ENCODE data around the gene ZFYVE28. TPM values are rescaled to one million over a fixed set of nuclear protein-coding genes. Genes with fewer than 3 reads are reported as not detected.

ZFYVE28 gene
- total RNA-seq, 3 donors from 2014 or later (not counting 1 experiment from before 2014, with no cell fraction given), result 85.4 to 107 (median 104) TPM

GRCh38 chr4:2262145-2262943 lies 156.1 kb downstream of the ZFYVE28 start:
- Histone ChIP-seq H3K4me3 (ENCODE audit: low read length) (peak overlapping the region; percentile 82), H3K9me3 (ENCODE audit: control insufficient read depth, insufficient read depth, low read length) (no peaks in the 10 kb centered on the region), H3K27ac (ENCODE audit: low read length) (peak overlapping the region; percentile 99), H3K4me1 (ENCODE audit: control insufficient read depth, insufficient read depth, low read length) (peaks cover 39% of the 10 kb centered on the region), H3K36me3 (ENCODE audit: control insufficient read depth, insufficient read depth, low read length) (peaks cover 13% of the 10 kb centered on the region), H3K27me3 (ENCODE audit: control insufficient read depth, insufficient read depth, low read length) (no peaks in the 10 kb centered on the region)
- peaks cover 0 to 5% of the 10 kb centered on the region in 2 donors for H3K4me1 Mint-ChIP-seq
- H3K27me3 Mint-ChIP-seq (ENCODE audit: low read depth in 2 of 2), result no peaks in the 10 kb centered on the region
- ATAC-seq (peak; percentile 86 to 95 (median 86)), DNase-seq (peak; percentile 98)
- intact Hi-C loops (cut with micrococcal nuclease), result loop anchor here (1.0 kb wide), 4 partner anchors 20 to 151 kb away; partner anchors contain the start of genes HAUS3 and POLN
- peak overlapping the region; percentile 89 for H3K4me3 Mint-ChIP-seq
- TF ChIP-seq CTCF (IDR thresholded peaks at IDR 0.05), result no peak
- under 1% methylated on average over 98 of the region's 98 CpGs for WGBS (ENCODE audit: insufficient coverage)
- H3K27ac Mint-ChIP-seq, result peak overlapping the region; percentile 73 to 89
- no peaks in the 10 kb centered on the region for H3K9me3 Mint-ChIP-seq
- no peaks in the 10 kb centered on the region for H3K36me3 Mint-ChIP-seq

- Histone ChIP-seq H3K9me3 (ENCODE audit: control insufficient read depth, insufficient read depth, low read length) (no peaks in the 10 kb centered on the region), H3K27me3 (ENCODE audit: control insufficient read depth, insufficient read depth, low read length) (no peaks in the 10 kb centered on the region), H3K27ac (ENCODE audit: low read length) (peak within 1 kb of the TSS; percentile 99), H3K4me3 (ENCODE audit: low read length) (peak within 1 kb of the TSS; percentile 89), H3K36me3 (ENCODE audit: control insufficient read depth, insufficient read depth, low read length) (peaks cover 15% of the 10 kb centered on the region), H3K4me1 (ENCODE audit: control insufficient read depth, insufficient read depth, low read length) (peaks cover 39% of the 10 kb centered on the region)
- Mint-ChIP-seq H3K9me3 (no peaks in the 10 kb centered on the region), H3K27ac (peak within 1 kb of the TSS; percentile 73 to 89), H3K27me3 (ENCODE audit: low read depth in 2 of 2) (no peaks in the 10 kb centered on the region), H3K4me3 (peak within 1 kb of the TSS; percentile 89), H3K36me3 (no peaks in the 10 kb centered on the region), H3K4me1 (peaks cover 5 to 10% of the 10 kb centered on the region in 2 donors)
- intact Hi-C loops (cut with micrococcal nuclease), result loop anchor here (1.0 kb wide), 4 partner anchors 19 to 152 kb away; partner anchors contain the start of genes HAUS3 and POLN
- DNase-seq (no peak), ATAC-seq (peak in 1 of 3 donors; percentile 0)
- under 1% methylated on average over 46 of the region's 46 CpGs for WGBS (ENCODE audit: insufficient coverage)
- no peak for TF ChIP-seq CTCF (IDR thresholded peaks at IDR 0.05)
These were observed 156.6 kb downstream of the ZFYVE28 start, which contains the start of gene MXD4 for GRCh38 chr4:2261853-2262144. MXD4 (minus strand) TSS chr4:2262109; CDS start chr4:2261980, 129 bp downstream.

- Histone ChIP-seq H3K36me3 (ENCODE audit: control insufficient read depth, insufficient read depth, low read length) (peaks cover 15% of the 10 kb centered on the region), H3K27me3 (ENCODE audit: control insufficient read depth, insufficient read depth, low read length) (no peaks in the 10 kb centered on the region), H3K27ac (ENCODE audit: low read length) (peak overlapping the region; percentile 44), H3K4me1 (ENCODE audit: control insufficient read depth, insufficient read depth, low read length) (peaks cover 39% of the 10 kb centered on the region), H3K4me3 (ENCODE audit: low read length) (peak overlapping the region; percentile 89), H3K9me3 (ENCODE audit: control insufficient read depth, insufficient read depth, low read length) (no peaks in the 10 kb centered on the region)
- Mint-ChIP-seq H3K4me1 (peaks cover 6 to 12% of the 10 kb centered on the region in 2 donors), H3K27me3 (ENCODE audit: low read depth in 2 of 2) (no peaks in the 10 kb centered on the region), H3K36me3 (no peaks in the 10 kb centered on the region), H3K4me3 (peak overlapping the region; percentile 76), H3K27ac (peak overlapping the region; percentile 73 to 89), H3K9me3 (no peaks in the 10 kb centered on the region)
- WGBS (ENCODE audit: insufficient coverage), result under 1% methylated on average over 91 of the region's 91 CpGs
- intact Hi-C loops (cut with micrococcal nuclease), result no loop called here
- ATAC-seq (peak; percentile 17 to 28 (median 18)), DNase-seq (peak; percentile 61 to 82)
- TF ChIP-seq CTCF (IDR thresholded peaks at IDR 0.05), result no peak
These were observed 157.2 kb downstream of the ZFYVE28 start for GRCh38 chr4:2261110-2261852.

Measured in natural killer cell (primary cell).